Stomach (tissue), 4 donors: ENCODE measurements around the gene DEK.

Experiments used
- EP300 ChIP-seq: sonication (generic); formaldehyde crosslinking; IDR thresholded peaks from one replicate; pipeline ENCODE4 v1.6.1; 2017; ENCODE audit warnings: antibody characterized with exemption
- POLR2A ChIP-seq, 4 donors: fragments of 450-650 bp; IDR thresholded peaks; one replicate each; pipeline ENCODE4 v1.6.1; 2016; ENCODE audit warnings: antibody characterized with exemption in 4 of 4, control low read depth in 2 of 4, mild to moderate bottlenecking in 1 of 4, moderate library complexity in 1 of 4
- TF ChIP-seq, protein P1 (sequence below), 7 experiments: fragments of 450-650 bp in 4 of 7; fragments of 200-600 bp in 3 of 7; sonication (generic) in 3 of 7; IDR thresholded peaks; one replicate each; pipeline ENCODE4 v1.5.1; 2016 to 2019; ENCODE audit warnings: antibody characterized with exemption in 7 of 7, control low read depth in 2 of 7, mild to moderate bottlenecking in 1 of 7

DNA sequence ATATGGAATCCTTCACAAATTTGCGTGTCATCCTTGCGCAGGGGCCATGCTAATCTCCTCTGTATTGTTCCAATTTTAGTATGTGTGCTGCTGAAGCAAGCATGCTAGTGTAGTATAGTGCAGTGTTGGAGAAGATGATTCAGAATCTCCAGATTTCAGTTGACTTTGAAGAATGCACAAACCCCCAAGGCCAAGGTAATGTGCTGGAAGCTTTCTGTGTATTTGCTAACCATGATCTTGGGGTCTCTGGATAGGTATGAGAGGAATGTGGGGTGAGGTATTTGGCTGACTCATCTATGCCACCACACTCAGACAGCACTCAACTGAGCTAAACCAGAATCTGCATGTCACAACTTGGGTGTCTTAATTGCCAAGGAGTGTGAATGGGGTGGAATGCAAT is 42.6 kb upstream of the DEK start:
- TF ChIP-seq, protein P1, sequence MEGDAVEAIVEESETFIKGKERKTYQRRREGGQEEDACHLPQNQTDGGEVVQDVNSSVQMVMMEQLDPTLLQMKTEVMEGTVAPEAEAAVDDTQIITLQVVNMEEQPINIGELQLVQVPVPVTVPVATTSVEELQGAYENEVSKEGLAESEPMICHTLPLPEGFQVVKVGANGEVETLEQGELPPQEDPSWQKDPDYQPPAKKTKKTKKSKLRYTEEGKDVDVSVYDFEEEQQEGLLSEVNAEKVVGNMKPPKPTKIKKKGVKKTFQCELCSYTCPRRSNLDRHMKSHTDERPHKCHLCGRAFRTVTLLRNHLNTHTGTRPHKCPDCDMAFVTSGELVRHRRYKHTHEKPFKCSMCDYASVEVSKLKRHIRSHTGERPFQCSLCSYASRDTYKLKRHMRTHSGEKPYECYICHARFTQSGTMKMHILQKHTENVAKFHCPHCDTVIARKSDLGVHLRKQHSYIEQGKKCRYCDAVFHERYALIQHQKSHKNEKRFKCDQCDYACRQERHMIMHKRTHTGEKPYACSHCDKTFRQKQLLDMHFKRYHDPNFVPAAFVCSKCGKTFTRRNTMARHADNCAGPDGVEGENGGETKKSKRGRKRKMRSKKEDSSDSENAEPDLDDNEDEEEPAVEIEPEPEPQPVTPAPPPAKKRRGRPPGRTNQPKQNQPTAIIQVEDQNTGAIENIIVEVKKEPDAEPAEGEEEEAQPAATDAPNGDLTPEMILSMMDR (IDR thresholded peaks at IDR 0.05): no peak
- no peak for TF ChIP-seq EP300
- no peak for TF ChIP-seq POLR2A (IDR thresholded peaks at IDR 0.05)
